ENCODE results near the gene LEP. TPM values are rescaled to one million over a fixed set of nuclear protein-coding genes. Genes with fewer than 3 reads are reported as not detected.

LEP gene
- total RNA-seq, 5 donors from 2014 or later (not counting 1 experiment from before 2014, with no cell fraction given): not detected

GRCh38 chr7:128210036-128210347, 31.1 kb upstream of the LEP start:
- 45% methylated on average over 2 of the region's 3 CpGs for WGBS (ENCODE audit: insufficient coverage)
- Mint-ChIP-seq H3K27me3 (peaks cover 9 to 26% of the 10 kb centered on the region in 2 donors), H3K27ac (no peak overlapping the region), H3K4me1 (peaks cover 0 to 6% (median 0%) of the 10 kb centered on the region in 3 donors), H3K9me3 (no peaks in the 10 kb centered on the region), H3K36me3 (no peaks in the 10 kb centered on the region), H3K4me3 (no peak overlapping the region)
- ChIA-PET CTCF (interaction anchor here (0.5 to 5.7 kb wide), 26 partner anchors 9 to 1407 kb away, joined by 3 to 142 read pairs (median 4); no protein-coding TSS in a partner anchor), POLR2A (interaction anchor here (0.6 to 0.7 kb wide), 2 partner anchors 763 to 1712 kb away, joined by 4 to 6 read pairs; no protein-coding TSS in a partner anchor)
- Histone ChIP-seq H3K27me3 (replicated peaks in 1 of 2; ENCODE audit: control insufficient read depth in 2 of 2, extremely low read depth in 1 of 2, insufficient read depth in 2 of 2, low read length in 1 of 2) (peaks cover 0 to 62% of the 10 kb centered on the region in 2 experiments), H3K36me3 (ENCODE audit: control insufficient read depth in 2 of 2, extremely low read depth in 1 of 2, insufficient read depth in 1 of 2, low read length in 1 of 2) (no peaks in the 10 kb centered on the region), H3K4me1 (ENCODE audit: control insufficient read depth in 1 of 2, extremely low read depth in 1 of 2, insufficient read depth in 2 of 2, low read length in 2 of 2) (no peaks in the 10 kb centered on the region), H3K27ac (ENCODE audit: low read length) (no peak overlapping the region), H3K4me3 (ENCODE audit: control insufficient read depth in 1 of 2, extremely low read depth in 1 of 2, low read length in 1 of 2) (no peak overlapping the region), H3K9me3 (no peaks in the 10 kb centered on the region)
- ATAC-seq (replicated peaks in 1 of 4): no peak
- no peak for DNase-seq

- no peaks in the 10 kb centered on the region for H3K36me3 ChIP-seq (ENCODE audit: control insufficient read depth in 2 of 2, extremely low read depth in 1 of 2, insufficient read depth in 1 of 2, low read length in 1 of 2)
- DNase-seq: no peak
- peaks cover 0 to 55% of the 10 kb centered on the region in 2 experiments for H3K27me3 ChIP-seq (replicated peaks in 1 of 2; ENCODE audit: control insufficient read depth in 2 of 2, extremely low read depth in 1 of 2, insufficient read depth in 2 of 2, low read length in 1 of 2)
- no peak overlapping the region for H3K4me3 ChIP-seq (ENCODE audit: control insufficient read depth in 1 of 2, extremely low read depth in 1 of 2, low read length in 1 of 2)
- H3K9me3 ChIP-seq: no peaks in the 10 kb centered on the region
- Mint-ChIP-seq H3K36me3 (no peaks in the 10 kb centered on the region), H3K4me1 (peaks cover 0 to 6% (median 0%) of the 10 kb centered on the region in 3 donors), H3K9me3 (no peaks in the 10 kb centered on the region), H3K27me3 (peaks cover 8 to 22% of the 10 kb centered on the region in 2 donors), H3K27ac (no peak overlapping the region), H3K4me3 (no peak overlapping the region)
- H3K4me1 ChIP-seq (ENCODE audit: control insufficient read depth in 1 of 2, extremely low read depth in 1 of 2, insufficient read depth in 2 of 2, low read length in 2 of 2): no peaks in the 10 kb centered on the region
- ChIA-PET POLR2A (no interaction called here), CTCF (interaction anchor here (1.4 to 5.7 kb wide), 3 partner anchors 175 to 503 kb away, joined by 4 to 142 read pairs (median 73); no protein-coding TSS in a partner anchor)
- no peak overlapping the region for H3K27ac ChIP-seq (ENCODE audit: low read length)
- 94% methylated on average over 14 of the region's 19 CpGs for WGBS (ENCODE audit: insufficient coverage)
- ATAC-seq (replicated peaks in 1 of 4): no peak
Observed at GRCh38 chr7:128210590-128211570, 30.2 kb upstream of the LEP start.

- Mint-ChIP-seq H3K9me3 (no peaks in the 10 kb centered on the region), H3K36me3 (no peaks in the 10 kb centered on the region), H3K4me3 (no peak overlapping the region), H3K27me3 (peaks cover 7 to 21% of the 10 kb centered on the region in 2 donors), H3K4me1 (peaks cover 0 to 6% (median 0%) of the 10 kb centered on the region in 3 donors), H3K27ac (no peak overlapping the region)
- ATAC-seq (replicated peaks in 1 of 4) (no peak), DNase-seq (no peak)
- ChIA-PET CTCF (interaction anchor here in 1 of 2 donors (1.1 to 5.7 kb wide), 2 partner anchors 170 to 504 kb away, joined by 6 to 73 read pairs; no protein-coding TSS in a partner anchor), POLR2A (no interaction called here)
- Histone ChIP-seq H3K27ac (ENCODE audit: low read length) (no peak overlapping the region), H3K27me3 (replicated peaks in 1 of 2; ENCODE audit: control insufficient read depth in 2 of 2, extremely low read depth in 1 of 2, insufficient read depth in 2 of 2, low read length in 1 of 2) (peaks cover 0 to 48% of the 10 kb centered on the region in 2 experiments), H3K4me1 (ENCODE audit: control insufficient read depth in 1 of 2, extremely low read depth in 1 of 2, insufficient read depth in 2 of 2, low read length in 2 of 2) (no peaks in the 10 kb centered on the region), H3K9me3 (no peaks in the 10 kb centered on the region), H3K36me3 (ENCODE audit: control insufficient read depth in 2 of 2, extremely low read depth in 1 of 2, insufficient read depth in 1 of 2, low read length in 1 of 2) (no peaks in the 10 kb centered on the region), H3K4me3 (ENCODE audit: control insufficient read depth in 1 of 2, extremely low read depth in 1 of 2, low read length in 1 of 2) (no peak overlapping the region)
- WGBS (ENCODE audit: insufficient coverage): 90% methylated on average over 2 of the region's 4 CpGs
Observed at GRCh38 chr7:128211626-128212025, 29.5 kb upstream of the LEP start.

GRCh38 chr7:128214463-128214862, 26.6 kb upstream of the LEP start:
- H3K4me1 ChIP-seq (ENCODE audit: control insufficient read depth in 1 of 2, extremely low read depth in 1 of 2, insufficient read depth in 2 of 2, low read length in 2 of 2): no peaks in the 10 kb centered on the region
- H3K4me3 ChIP-seq (ENCODE audit: control insufficient read depth in 1 of 2, extremely low read depth in 1 of 2, low read length in 1 of 2): no peak overlapping the region
- peaks cover 0 to 28% of the 10 kb centered on the region in 2 experiments for H3K27me3 ChIP-seq (replicated peaks in 1 of 2; ENCODE audit: control insufficient read depth in 2 of 2, extremely low read depth in 1 of 2, insufficient read depth in 2 of 2, low read length in 1 of 2)
- ATAC-seq (replicated peaks in 1 of 4) (no peak), DNase-seq (no peak)
- CTCF ChIA-PET: no interaction called here
- POLR2A ChIA-PET: no interaction called here
- no peak overlapping the region for H3K27ac ChIP-seq (ENCODE audit: low read length)
- no peaks in the 10 kb centered on the region for H3K36me3 ChIP-seq (ENCODE audit: control insufficient read depth in 2 of 2, extremely low read depth in 1 of 2, insufficient read depth in 1 of 2, low read length in 1 of 2)
- no peaks in the 10 kb centered on the region for H3K9me3 ChIP-seq
- peaks cover 0 to 6% (median 0%) of the 10 kb centered on the region in 3 donors for H3K4me1 Mint-ChIP-seq
- peaks cover 15 to 21% of the 10 kb centered on the region in 2 donors for H3K27me3 Mint-ChIP-seq
- H3K4me3 Mint-ChIP-seq: no peak overlapping the region
- H3K9me3 Mint-ChIP-seq: no peaks in the 10 kb centered on the region
- no peaks in the 10 kb centered on the region for H3K36me3 Mint-ChIP-seq
- WGBS (ENCODE audit: insufficient coverage): 100% methylated on average over 1 of the region's 1 CpG
- H3K27ac Mint-ChIP-seq: peak overlapping the region in 1 of 2 donors; percentile 28

GRCh38 chr7:128215281-128215680, 25.8 kb upstream of the LEP start:
- ChIA-PET POLR2A (no interaction called here), CTCF (no interaction called here)
- H3K4me1 ChIP-seq (ENCODE audit: control insufficient read depth in 1 of 2, extremely low read depth in 1 of 2, insufficient read depth in 2 of 2, low read length in 2 of 2): no peaks in the 10 kb centered on the region
- DNase-seq: no peak
- H3K27me3 Mint-ChIP-seq: peaks cover 15 to 21% of the 10 kb centered on the region in 2 donors
- H3K4me3 ChIP-seq (ENCODE audit: control insufficient read depth in 1 of 2, extremely low read depth in 1 of 2, low read length in 1 of 2): no peak overlapping the region
- 40% methylated on average over 1 of the region's 3 CpGs for WGBS (ENCODE audit: insufficient coverage)
- H3K4me1 Mint-ChIP-seq: no peaks in the 10 kb centered on the region
- no peaks in the 10 kb centered on the region for H3K9me3 Mint-ChIP-seq
- H3K36me3 ChIP-seq (ENCODE audit: control insufficient read depth in 2 of 2, extremely low read depth in 1 of 2, insufficient read depth in 1 of 2, low read length in 1 of 2): no peaks in the 10 kb centered on the region
- H3K9me3 ChIP-seq: no peaks in the 10 kb centered on the region
- no peak overlapping the region for H3K27ac ChIP-seq (ENCODE audit: low read length)
- ATAC-seq (replicated peaks in 1 of 4): no peak
- H3K27ac Mint-ChIP-seq: no peak overlapping the region
- no peaks in the 10 kb centered on the region for H3K36me3 Mint-ChIP-seq
- no peak overlapping the region for H3K4me3 Mint-ChIP-seq
- peaks cover 0 to 20% of the 10 kb centered on the region in 2 experiments for H3K27me3 ChIP-seq (replicated peaks in 1 of 2; ENCODE audit: control insufficient read depth in 2 of 2, extremely low read depth in 1 of 2, insufficient read depth in 2 of 2, low read length in 1 of 2)

- H3K27me3 ChIP-seq (replicated peaks in 1 of 2; ENCODE audit: control insufficient read depth in 2 of 2, extremely low read depth in 1 of 2, insufficient read depth in 2 of 2, low read length in 1 of 2): peaks cover 0 to 16% of the 10 kb centered on the region in 2 experiments
- no peaks in the 10 kb centered on the region for H3K9me3 ChIP-seq
- Mint-ChIP-seq H3K36me3 (no peaks in the 10 kb centered on the region), H3K4me3 (no peak overlapping the region), H3K27me3 (peaks cover 19 to 25% of the 10 kb centered on the region in 2 donors), H3K9me3 (no peaks in the 10 kb centered on the region), H3K27ac (no peak overlapping the region), H3K4me1 (no peaks in the 10 kb centered on the region)
- CTCF ChIA-PET: no interaction called here
- DNase-seq: no peak
- no CpG with 5 or more reads among the region's 1 CpG for WGBS (ENCODE audit: insufficient coverage)
- H3K27ac ChIP-seq (ENCODE audit: low read length): no peak overlapping the region
- no peaks in the 10 kb centered on the region for H3K36me3 ChIP-seq (ENCODE audit: control insufficient read depth in 2 of 2, extremely low read depth in 1 of 2, insufficient read depth in 1 of 2, low read length in 1 of 2)
- no peak overlapping the region for H3K4me3 ChIP-seq (ENCODE audit: control insufficient read depth in 1 of 2, extremely low read depth in 1 of 2, low read length in 1 of 2)
- POLR2A ChIA-PET: no interaction called here
- no peak for ATAC-seq (replicated peaks in 1 of 4)
- no peaks in the 10 kb centered on the region for H3K4me1 ChIP-seq (ENCODE audit: control insufficient read depth in 1 of 2, extremely low read depth in 1 of 2, insufficient read depth in 2 of 2, low read length in 2 of 2)
Observed at GRCh38 chr7:128215739-128216138, 25.3 kb upstream of the LEP start.
